Skin epidermis (tissue), 12 donors: ENCODE measurements around the gene ARMC3.
"Not testable (repeated sequence)": the region's sequence is repeated elsewhere in the genome, so short reads cannot be mapped to it uniquely, and the experiment has no call there.

Experiments
- H3K27ac ChIP-seq, 21 experiments: fragments of 200-600 bp; sonication (generic) in 11 of 21; one replicate each; pipeline ENCODE4 v1.5.0; 2020; ENCODE audit warnings: mild to moderate bottlenecking in 3 of 21, inconsistent platforms in 2 of 21, moderate library complexity in 2 of 21
- H3K4me3 ChIP-seq, 7 experiments: fragments of 200-600 bp; sonication (generic) in 2 of 7; one replicate each; pipeline ENCODE4 v1.5.0; 2020; ENCODE audit warnings: inconsistent platforms in 2 of 7, mild to moderate bottlenecking in 2 of 7, moderate library complexity in 1 of 7

The ARMC3 gene

GRCh38 chr10:22927661-22928403 is at the start of gene ARMC3:
Gene ARMC3 (plus strand): TSS chr10:22928053. CDS start chr10:22931997, 3,944 bp downstream.
- H3K4me3 ChIP-seq = peak within 1 kb of the TSS in 5 of 7 experiments; percentile 7 to 29 (median 16)
- peak within 1 kb of the TSS in 1 of 21 experiments; percentile 0 for H3K27ac ChIP-seq

GRCh38 chr10:22891797-22892196 is 36.1 kb upstream of the ARMC3 start:
- H3K27ac ChIP-seq = no peak overlapping the region
- no peak overlapping the region for H3K4me3 ChIP-seq

GRCh38 chr10:22893781-22894180 is 34.1 kb upstream of the ARMC3 start:
- H3K4me3 ChIP-seq = no peak overlapping the region
- H3K27ac ChIP-seq = no peak overlapping the region

GRCh38 chr10:22894714-22895113 is 33.1 kb upstream of the ARMC3 start:
- Histone ChIP-seq H3K27ac (no peak overlapping the region), H3K4me3 (no peak overlapping the region)

GRCh38 chr10:22895252-22895651 is 32.6 kb upstream of the ARMC3 start:
- Histone ChIP-seq H3K27ac (no peak overlapping the region), H3K4me3 (no peak overlapping the region)

GRCh38 chr10:22897371-22897770 is 30.5 kb upstream of the ARMC3 start:
- Histone ChIP-seq H3K4me3 (no peak overlapping the region), H3K27ac (no peak overlapping the region)

- H3K4me3 ChIP-seq = no peak overlapping the region
- H3K27ac ChIP-seq = no peak overlapping the region
Observed at GRCh38 chr10:22899307-22899706, 28.5 kb upstream of the ARMC3 start.

- no peak overlapping the region for H3K4me3 ChIP-seq
- no peak overlapping the region for H3K27ac ChIP-seq
Observed at GRCh38 chr10:22899775-22900174, 28.1 kb upstream of the ARMC3 start.

- no peak overlapping the region for H3K4me3 ChIP-seq
- H3K27ac ChIP-seq = no peak overlapping the region
Observed at GRCh38 chr10:22900841-22901601, 26.8 kb upstream of the ARMC3 start.

- H3K27ac ChIP-seq, H3K4me3 ChIP-seq: not testable (repeated sequence)
Observed at GRCh38 chr10:22902147-22902546, 25.7 kb upstream of the ARMC3 start.

GRCh38 chr10:22903694-22904093 is 24.2 kb upstream of the ARMC3 start:
- Histone ChIP-seq H3K4me3 (no peak overlapping the region), H3K27ac (no peak overlapping the region)

GRCh38 chr10:22906767-22907166 is 21.1 kb upstream of the ARMC3 start:
- no peak overlapping the region for H3K4me3 ChIP-seq
- H3K27ac ChIP-seq = no peak overlapping the region

GRCh38 chr10:22908837-22909236 is 19.0 kb upstream of the ARMC3 start:
- no peak overlapping the region for H3K27ac ChIP-seq
- no peak overlapping the region for H3K4me3 ChIP-seq

GRCh38 chr10:22909673-22910072 is 18.2 kb upstream of the ARMC3 start:
- H3K4me3 ChIP-seq, H3K27ac ChIP-seq: not testable (repeated sequence)

GRCh38 chr10:22911067-22911466 is 16.8 kb upstream of the ARMC3 start:
- Histone ChIP-seq H3K4me3 (no peak overlapping the region), H3K27ac (no peak overlapping the region)

- Histone ChIP-seq H3K4me3 (no peak overlapping the region), H3K27ac (no peak overlapping the region)
Observed at GRCh38 chr10:22911889-22912762, 15.7 kb upstream of the ARMC3 start.

- no peak overlapping the region for H3K27ac ChIP-seq
- no peak overlapping the region for H3K4me3 ChIP-seq
Observed at GRCh38 chr10:22912763-22913384, 15.0 kb upstream of the ARMC3 start.

- H3K27ac ChIP-seq = no peak overlapping the region
- H3K4me3 ChIP-seq = no peak overlapping the region
Observed at GRCh38 chr10:22913474-22914092, 14.3 kb upstream of the ARMC3 start.

- H3K27ac ChIP-seq = no peak overlapping the region
- no peak overlapping the region for H3K4me3 ChIP-seq
Observed at GRCh38 chr10:22915314-22915713, 12.5 kb upstream of the ARMC3 start.
